ENCODE data around the gene HP.

Gene HP

GRCh38 chr16:72021043-72021442, 33.3 kb upstream of the HP start:
- TF ChIP-seq FOXP2 (optimal IDR thresholded peaks at IDR 0.05; ENCODE audit: borderline replicate concordance, extremely low read depth, extremely low read length, insufficient read depth) (no peak), POLR2AphosphoS5 (IDR thresholded peaks at IDR 0.05; ENCODE audit: low read depth, low read length) (no peak), TAF1 (IDR thresholded peaks at IDR 0.05; ENCODE audit: borderline replicate concordance, insufficient read depth, low read length) (no peak), SIN3A (IDR thresholded peaks at IDR 0.05; ENCODE audit: borderline replicate concordance, insufficient read depth, low read length) (no peak)
- TF ChIP-seq, protein P1, sequence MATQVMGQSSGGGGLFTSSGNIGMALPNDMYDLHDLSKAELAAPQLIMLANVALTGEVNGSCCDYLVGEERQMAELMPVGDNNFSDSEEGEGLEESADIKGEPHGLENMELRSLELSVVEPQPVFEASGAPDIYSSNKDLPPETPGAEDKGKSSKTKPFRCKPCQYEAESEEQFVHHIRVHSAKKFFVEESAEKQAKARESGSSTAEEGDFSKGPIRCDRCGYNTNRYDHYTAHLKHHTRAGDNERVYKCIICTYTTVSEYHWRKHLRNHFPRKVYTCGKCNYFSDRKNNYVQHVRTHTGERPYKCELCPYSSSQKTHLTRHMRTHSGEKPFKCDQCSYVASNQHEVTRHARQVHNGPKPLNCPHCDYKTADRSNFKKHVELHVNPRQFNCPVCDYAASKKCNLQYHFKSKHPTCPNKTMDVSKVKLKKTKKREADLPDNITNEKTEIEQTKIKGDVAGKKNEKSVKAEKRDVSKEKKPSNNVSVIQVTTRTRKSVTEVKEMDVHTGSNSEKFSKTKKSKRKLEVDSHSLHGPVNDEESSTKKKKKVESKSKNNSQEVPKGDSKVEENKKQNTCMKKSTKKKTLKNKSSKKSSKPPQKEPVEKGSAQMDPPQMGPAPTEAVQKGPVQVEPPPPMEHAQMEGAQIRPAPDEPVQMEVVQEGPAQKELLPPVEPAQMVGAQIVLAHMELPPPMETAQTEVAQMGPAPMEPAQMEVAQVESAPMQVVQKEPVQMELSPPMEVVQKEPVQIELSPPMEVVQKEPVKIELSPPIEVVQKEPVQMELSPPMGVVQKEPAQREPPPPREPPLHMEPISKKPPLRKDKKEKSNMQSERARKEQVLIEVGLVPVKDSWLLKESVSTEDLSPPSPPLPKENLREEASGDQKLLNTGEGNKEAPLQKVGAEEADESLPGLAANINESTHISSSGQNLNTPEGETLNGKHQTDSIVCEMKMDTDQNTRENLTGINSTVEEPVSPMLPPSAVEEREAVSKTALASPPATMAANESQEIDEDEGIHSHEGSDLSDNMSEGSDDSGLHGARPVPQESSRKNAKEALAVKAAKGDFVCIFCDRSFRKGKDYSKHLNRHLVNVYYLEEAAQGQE (IDR thresholded peaks at IDR 0.05; ENCODE audit: insufficient read depth in 1 of 2, low read depth in 2 of 2, low read length in 2 of 2): no peak

DNA sequence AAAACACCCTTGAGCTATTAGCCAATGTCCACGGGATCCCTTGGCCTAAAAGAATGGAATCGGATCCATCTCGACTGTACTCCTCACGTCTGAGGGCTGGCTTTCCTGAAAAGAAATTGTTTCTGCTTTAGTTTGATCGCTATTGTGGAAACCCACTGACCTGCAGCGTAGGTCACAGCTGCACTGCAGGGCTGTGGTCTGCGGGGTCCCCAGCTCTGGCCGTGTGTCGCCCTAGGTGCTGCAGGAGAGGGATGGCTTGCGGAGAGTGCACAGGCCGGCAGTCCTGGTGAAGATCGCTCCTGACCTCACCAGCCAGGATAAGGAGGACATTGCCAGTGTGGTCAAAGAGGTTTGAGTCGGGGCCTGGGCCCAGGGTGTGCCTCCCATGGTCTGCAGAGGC, 32.2 kb upstream of the HP start:
- TF ChIP-seq, protein P1 (IDR thresholded peaks at IDR 0.05; ENCODE audit: insufficient read depth in 1 of 2, low read depth in 2 of 2, low read length in 2 of 2): no peak
- no peak for TF ChIP-seq SIN3A (IDR thresholded peaks at IDR 0.05; ENCODE audit: borderline replicate concordance, insufficient read depth, low read length)
- no peak for TF ChIP-seq POLR2AphosphoS5 (IDR thresholded peaks at IDR 0.05; ENCODE audit: low read depth, low read length)
- TF ChIP-seq FOXP2 (optimal IDR thresholded peaks at IDR 0.05; ENCODE audit: borderline replicate concordance, extremely low read depth, extremely low read length, insufficient read depth): no peak
- no peak for TF ChIP-seq TAF1 (IDR thresholded peaks at IDR 0.05; ENCODE audit: borderline replicate concordance, insufficient read depth, low read length)

- TF ChIP-seq TAF1 (IDR thresholded peaks at IDR 0.05; ENCODE audit: borderline replicate concordance, insufficient read depth, low read length) (no peak), FOXP2 (optimal IDR thresholded peaks at IDR 0.05; ENCODE audit: borderline replicate concordance, extremely low read depth, extremely low read length, insufficient read depth) (no peak), SIN3A (IDR thresholded peaks at IDR 0.05; ENCODE audit: borderline replicate concordance, insufficient read depth, low read length) (no peak), POLR2AphosphoS5 (IDR thresholded peaks at IDR 0.05; ENCODE audit: low read depth, low read length) (no peak)
- TF ChIP-seq, protein P1 (IDR thresholded peaks at IDR 0.05; ENCODE audit: insufficient read depth in 1 of 2, low read depth in 2 of 2, low read length in 2 of 2): no peak
These were observed 30.3 kb upstream of the HP start for GRCh38 chr16:72023962-72024361.

DNA sequence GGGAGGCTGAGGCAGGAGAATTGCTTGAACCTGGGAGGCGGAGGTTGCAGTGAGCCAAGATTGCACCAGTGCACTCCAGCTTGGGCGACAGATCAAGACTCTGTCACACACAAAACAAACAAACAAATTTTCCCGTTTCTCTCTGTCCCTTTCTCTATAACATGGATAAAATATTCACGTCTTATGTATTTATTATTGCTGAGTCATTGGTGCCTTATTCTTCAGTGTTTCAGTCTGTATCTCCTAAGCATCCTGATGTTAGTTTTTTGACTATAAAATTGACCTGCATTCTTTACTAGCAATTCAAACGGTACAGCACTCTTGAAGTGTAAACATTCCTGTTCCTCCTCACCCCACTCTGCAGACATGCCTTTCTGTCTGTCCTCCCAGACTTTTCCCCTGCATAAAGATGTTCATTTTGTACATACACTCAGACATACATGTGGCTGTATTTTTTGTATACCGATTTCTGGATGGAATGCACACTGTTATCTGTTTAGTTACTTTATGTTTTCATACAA, 29.4 kb upstream of the HP start:
- TF ChIP-seq SIN3A (IDR thresholded peaks at IDR 0.05; ENCODE audit: borderline replicate concordance, insufficient read depth, low read length) (no peak), FOXP2 (optimal IDR thresholded peaks at IDR 0.05; ENCODE audit: borderline replicate concordance, extremely low read depth, extremely low read length, insufficient read depth) (no peak), TAF1 (IDR thresholded peaks at IDR 0.05; ENCODE audit: borderline replicate concordance, insufficient read depth, low read length) (no peak), POLR2AphosphoS5 (IDR thresholded peaks at IDR 0.05; ENCODE audit: low read depth, low read length) (no peak)
- TF ChIP-seq, protein P1 (IDR thresholded peaks at IDR 0.05; ENCODE audit: insufficient read depth in 1 of 2, low read depth in 2 of 2, low read length in 2 of 2): no peak
